Liver (tissue), 3 donors: Measurements from ENCODE around the gene BEST1.

Experiments
- EGR1 ChIP-seq, 2 donors: IDR thresholded peaks; 2 replicates each; pipeline ENCODE4 v1.6.1; 2016 to 2018; ENCODE audit warnings: antibody characterized with exemption in 2 of 2, low read depth in 2 of 2
- FOXA1 ChIP-seq: IDR thresholded peaks from 2 replicates; pipeline ENCODE4 v1.6.1; 2016; ENCODE audit warnings: antibody characterized with exemption
- GABPA ChIP-seq, 2 donors: IDR thresholded peaks in 1 of 2; conservative IDR thresholded peaks in 1 of 2; 2 replicates each; pipeline ENCODE4 v1.6.1; 2016; ENCODE audit warnings: antibody characterized with exemption in 2 of 2, mild to moderate bottlenecking in 1 of 2, moderate library complexity in 1 of 2
- HNF4A ChIP-seq, 2 donors: conservative IDR thresholded peaks; 2 replicates each; pipeline ENCODE4 v1.6.1; 2016; ENCODE audit warnings: antibody characterized with exemption in 2 of 2, mild to moderate bottlenecking in 2 of 2
- HNF4G ChIP-seq: IDR thresholded peaks from 2 replicates; pipeline ENCODE4 v1.6.1; 2016; ENCODE audit warnings: antibody characterized with exemption
- JUND ChIP-seq, 2 donors: IDR thresholded peaks; 2 replicates each; pipeline ENCODE4 v1.6.1; 2016; ENCODE audit warnings: antibody characterized with exemption in 2 of 2
- RAD21 ChIP-seq, 2 donors: IDR thresholded peaks; 2 replicates each; pipeline ENCODE4 v1.6.1; 2016; ENCODE audit warnings: antibody characterized with exemption in 2 of 2, mild to moderate bottlenecking in 2 of 2
- SP1 ChIP-seq: IDR thresholded peaks from 2 replicates; pipeline ENCODE4 v1.6.1; 2018; ENCODE audit warnings: antibody characterized with exemption, mild to moderate bottlenecking
- TAF1 ChIP-seq: conservative IDR thresholded peaks from 2 replicates; pipeline ENCODE4 v1.6.1; 2016; ENCODE audit warnings: antibody characterized with exemption, mild to moderate bottlenecking
- YY1 ChIP-seq: IDR thresholded peaks from 2 replicates; pipeline ENCODE4 v1.6.1; 2016; ENCODE audit warnings: antibody characterized with exemption, mild to moderate bottlenecking
- TF ChIP-seq, protein P1 (sequence below): IDR thresholded peaks from 2 replicates; pipeline ENCODE4 v1.6.1; 2016; ENCODE audit warnings: antibody characterized with exemption, mild to moderate bottlenecking
- TF ChIP-seq, protein P2 (sequence below): fragments of 150-350 bp; IDR thresholded peaks from 2 replicates; pipeline ENCODE4 v1.5.1; 2017; ENCODE audit warnings: improper control_type of control experiment, low read depth, low read length; ENCODE audit not compliant: missing input control
- TF ChIP-seq, protein P3 (sequence below): IDR thresholded peaks from 2 replicates; pipeline ENCODE4 v1.6.1; 2016; ENCODE audit warnings: antibody characterized with exemption
- TF ChIP-seq, protein P4 (sequence below): IDR thresholded peaks from 2 replicates; pipeline ENCODE4 v1.6.1; 2016; ENCODE audit warnings: antibody characterized with exemption
- donor health status: healthy.
- donor health status: healthy.

DNA sequence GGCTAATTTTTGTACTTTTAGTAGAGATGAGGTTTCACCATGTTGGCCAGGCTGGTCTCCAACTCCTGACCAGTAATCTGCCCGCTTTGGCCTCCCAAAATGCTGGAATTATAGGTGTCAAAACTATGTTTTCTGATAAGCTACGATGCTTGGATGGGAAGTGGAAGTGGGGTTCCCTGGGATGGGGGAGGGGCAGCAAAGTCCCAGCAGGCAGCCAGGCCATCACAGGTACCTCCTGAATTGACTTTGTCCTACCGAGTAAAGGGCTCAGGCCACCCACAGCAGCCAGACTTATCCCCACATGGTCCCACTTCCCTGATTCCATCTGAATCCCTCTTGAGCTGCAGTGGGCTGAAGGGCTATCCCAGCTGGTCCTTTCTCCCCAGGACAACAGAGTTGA is 10.4 kb downstream of the BEST1 start:
- TF ChIP-seq, protein P1, sequence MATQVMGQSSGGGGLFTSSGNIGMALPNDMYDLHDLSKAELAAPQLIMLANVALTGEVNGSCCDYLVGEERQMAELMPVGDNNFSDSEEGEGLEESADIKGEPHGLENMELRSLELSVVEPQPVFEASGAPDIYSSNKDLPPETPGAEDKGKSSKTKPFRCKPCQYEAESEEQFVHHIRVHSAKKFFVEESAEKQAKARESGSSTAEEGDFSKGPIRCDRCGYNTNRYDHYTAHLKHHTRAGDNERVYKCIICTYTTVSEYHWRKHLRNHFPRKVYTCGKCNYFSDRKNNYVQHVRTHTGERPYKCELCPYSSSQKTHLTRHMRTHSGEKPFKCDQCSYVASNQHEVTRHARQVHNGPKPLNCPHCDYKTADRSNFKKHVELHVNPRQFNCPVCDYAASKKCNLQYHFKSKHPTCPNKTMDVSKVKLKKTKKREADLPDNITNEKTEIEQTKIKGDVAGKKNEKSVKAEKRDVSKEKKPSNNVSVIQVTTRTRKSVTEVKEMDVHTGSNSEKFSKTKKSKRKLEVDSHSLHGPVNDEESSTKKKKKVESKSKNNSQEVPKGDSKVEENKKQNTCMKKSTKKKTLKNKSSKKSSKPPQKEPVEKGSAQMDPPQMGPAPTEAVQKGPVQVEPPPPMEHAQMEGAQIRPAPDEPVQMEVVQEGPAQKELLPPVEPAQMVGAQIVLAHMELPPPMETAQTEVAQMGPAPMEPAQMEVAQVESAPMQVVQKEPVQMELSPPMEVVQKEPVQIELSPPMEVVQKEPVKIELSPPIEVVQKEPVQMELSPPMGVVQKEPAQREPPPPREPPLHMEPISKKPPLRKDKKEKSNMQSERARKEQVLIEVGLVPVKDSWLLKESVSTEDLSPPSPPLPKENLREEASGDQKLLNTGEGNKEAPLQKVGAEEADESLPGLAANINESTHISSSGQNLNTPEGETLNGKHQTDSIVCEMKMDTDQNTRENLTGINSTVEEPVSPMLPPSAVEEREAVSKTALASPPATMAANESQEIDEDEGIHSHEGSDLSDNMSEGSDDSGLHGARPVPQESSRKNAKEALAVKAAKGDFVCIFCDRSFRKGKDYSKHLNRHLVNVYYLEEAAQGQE, result no peak
- TF ChIP-seq, protein P2, sequence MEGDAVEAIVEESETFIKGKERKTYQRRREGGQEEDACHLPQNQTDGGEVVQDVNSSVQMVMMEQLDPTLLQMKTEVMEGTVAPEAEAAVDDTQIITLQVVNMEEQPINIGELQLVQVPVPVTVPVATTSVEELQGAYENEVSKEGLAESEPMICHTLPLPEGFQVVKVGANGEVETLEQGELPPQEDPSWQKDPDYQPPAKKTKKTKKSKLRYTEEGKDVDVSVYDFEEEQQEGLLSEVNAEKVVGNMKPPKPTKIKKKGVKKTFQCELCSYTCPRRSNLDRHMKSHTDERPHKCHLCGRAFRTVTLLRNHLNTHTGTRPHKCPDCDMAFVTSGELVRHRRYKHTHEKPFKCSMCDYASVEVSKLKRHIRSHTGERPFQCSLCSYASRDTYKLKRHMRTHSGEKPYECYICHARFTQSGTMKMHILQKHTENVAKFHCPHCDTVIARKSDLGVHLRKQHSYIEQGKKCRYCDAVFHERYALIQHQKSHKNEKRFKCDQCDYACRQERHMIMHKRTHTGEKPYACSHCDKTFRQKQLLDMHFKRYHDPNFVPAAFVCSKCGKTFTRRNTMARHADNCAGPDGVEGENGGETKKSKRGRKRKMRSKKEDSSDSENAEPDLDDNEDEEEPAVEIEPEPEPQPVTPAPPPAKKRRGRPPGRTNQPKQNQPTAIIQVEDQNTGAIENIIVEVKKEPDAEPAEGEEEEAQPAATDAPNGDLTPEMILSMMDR, result no peak
- TF ChIP-seq GABPA (IDR thresholded peaks at IDR 0.05 in 1 of 2, conservative IDR thresholded peaks at IDR 0.05 in 1 of 2) (no peak), FOXA1 (no peak), TAF1 (no peak), JUND (IDR thresholded peaks at IDR 0.05) (no peak), EGR1 (IDR thresholded peaks at IDR 0.05; ENCODE audit: low read depth in 2 of 2) (no peak), SP1 (no peak), YY1 (no peak), RAD21 (IDR thresholded peaks at IDR 0.05) (no peak), HNF4G (no peak), HNF4A (conservative IDR thresholded peaks at IDR 0.05) (no peak)
- TF ChIP-seq, protein P3, sequence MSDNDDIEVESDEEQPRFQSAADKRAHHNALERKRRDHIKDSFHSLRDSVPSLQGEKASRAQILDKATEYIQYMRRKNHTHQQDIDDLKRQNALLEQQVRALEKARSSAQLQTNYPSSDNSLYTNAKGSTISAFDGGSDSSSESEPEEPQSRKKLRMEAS, result no peak
- TF ChIP-seq, protein P4, sequence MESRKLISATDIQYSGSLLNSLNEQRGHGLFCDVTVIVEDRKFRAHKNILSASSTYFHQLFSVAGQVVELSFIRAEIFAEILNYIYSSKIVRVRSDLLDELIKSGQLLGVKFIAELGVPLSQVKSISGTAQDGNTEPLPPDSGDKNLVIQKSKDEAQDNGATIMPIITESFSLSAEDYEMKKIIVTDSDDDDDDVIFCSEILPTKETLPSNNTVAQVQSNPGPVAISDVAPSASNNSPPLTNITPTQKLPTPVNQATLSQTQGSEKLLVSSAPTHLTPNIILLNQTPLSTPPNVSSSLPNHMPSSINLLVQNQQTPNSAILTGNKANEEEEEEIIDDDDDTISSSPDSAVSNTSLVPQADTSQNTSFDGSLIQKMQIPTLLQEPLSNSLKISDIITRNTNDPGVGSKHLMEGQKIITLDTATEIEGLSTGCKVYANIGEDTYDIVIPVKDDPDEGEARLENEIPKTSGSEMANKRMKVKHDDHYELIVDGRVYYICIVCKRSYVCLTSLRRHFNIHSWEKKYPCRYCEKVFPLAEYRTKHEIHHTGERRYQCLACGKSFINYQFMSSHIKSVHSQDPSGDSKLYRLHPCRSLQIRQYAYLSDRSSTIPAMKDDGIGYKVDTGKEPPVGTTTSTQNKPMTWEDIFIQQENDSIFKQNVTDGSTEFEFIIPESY, result no peak
